CD1c-positive myeloid dendritic cell (primary cell): ENCODE results near the gene WFDC10A.
"Not testable (repeated sequence)": the region's sequence is repeated elsewhere in the genome, so short reads cannot be mapped to it uniquely, and the experiment has no call there.

ENCODE experiments used
- DNase-seq: peaks from one replicate; pipeline ENCODE4 v3.0.0-alpha.2; 2016; ENCODE audit errors: extremely low spot score

The WFDC10A gene

GRCh38 chr20:45647441-45648050 lies 18.0 kb downstream of the WFDC10A start:
- DNase-seq, result no peak

- no peak for DNase-seq
Measured at GRCh38 chr20:45649312-45649863, 19.8 kb downstream of the WFDC10A start.

GRCh38 chr20:45651726-45652125 lies 22.2 kb downstream of the WFDC10A start:
- not testable (repeated sequence) for DNase-seq

GRCh38 chr20:45657038-45657437 lies 27.5 kb downstream of the WFDC10A start:
- not testable (repeated sequence) for DNase-seq

GRCh38 chr20:45670139-45670538 lies 40.6 kb downstream of the WFDC10A start, which contains the start of gene WFDC11:
WFDC11 (minus strand) TSS chr20:45670239; CDS start chr20:45650600, 19,639 bp downstream.
- DNase-seq, result no peak

GRCh38 chr20:45672765-45673164 lies 43.2 kb downstream of the WFDC10A start:
- no peak for DNase-seq

GRCh38 chr20:45679650-45680049 lies 50.1 kb downstream of the WFDC10A start:
- no peak for DNase-seq
